Endothelial cell of umbilical vein (primary cell): Measurements from ENCODE around the gene NLN. TPM values are rescaled to one million over a fixed set of nuclear protein-coding genes. Genes with fewer than 3 reads are reported as not detected.
"Not testable (repeated sequence)": the region's sequence is repeated elsewhere in the genome, so short reads cannot be mapped to it uniquely, and the experiment has no call there.

ENCODE experiments used
- BruUV-seq: library from RNA; stranded (reverse); fragments of 400-500 nt; replicated peaks from 2 replicates; lab custom pipeline; 2021; lab: Mats Ljungman, UMichigan
- CTCF ChIA-PET: fragments of 300-600, 350-600 bp; sonication (Branson Sonifier 250); formaldehyde crosslinking; loops from one replicate; lab custom pipeline; 2021; ENCODE audit warnings: antibody characterized with exemption, inconsistent platforms; lab: Charles Lee
- POLR2A ChIA-PET: fragments of 300-600, 350-600 bp; sonication (Branson Sonifier 250); formaldehyde crosslinking; loops from one replicate; lab custom pipeline; 2021; ENCODE audit warnings: antibody characterized with exemption, inconsistent platforms; lab: Charles Lee
- DNase-seq: peaks from one replicate; pipeline ENCODE4 v3.0.0-alpha.2; 2011; ENCODE audit warnings: low read depth, low spot score
- FAIRE-seq: peaks from 2 replicates; lab custom pipeline; 2011; peaks lifted over from hg19 to GRCh38; lab: Jason Lieb, UNC
- H2AFZ ChIP-seq: 2 replicates; pipeline ENCODE4 v1.6.0; 2012; ENCODE audit warnings: low read depth, low read length, control low read depth, inconsistent platforms
- H3K27ac ChIP-seq: 2 replicates; pipeline ENCODE4 v1.5.1; 2011; ENCODE audit warnings: low read depth, mild to moderate bottlenecking, control low read depth, low read length, moderate library complexity; ENCODE audit not compliant: insufficient read depth
- H3K27me3 ChIP-seq, 2 experiments: 2 replicates each; pipeline versions ENCODE4 v1.6.0 to v1.6.1; 2011; ENCODE audit warnings: low read length in 2 of 2, mixed read lengths in 1 of 2; ENCODE audit not compliant: control insufficient read depth in 2 of 2, insufficient read depth in 2 of 2
- H3K36me3 ChIP-seq, 2 experiments: 2 replicates in 1 of 2; 3 replicates in 1 of 2; pipeline ENCODE4 v1.5.1; 2011; ENCODE audit warnings: low read length in 2 of 2, mild to moderate bottlenecking in 1 of 2, moderate library complexity in 1 of 2; ENCODE audit not compliant: control insufficient read depth in 2 of 2, insufficient read depth in 2 of 2; ENCODE audit errors: extremely low read depth in 1 of 2
- H3K4me1 ChIP-seq: 3 replicates; pipeline ENCODE4 v1.5.1; 2011; ENCODE audit warnings: mild to moderate bottlenecking, low read length; ENCODE audit not compliant: control insufficient read depth, insufficient read depth; ENCODE audit errors: extremely low read depth
- H3K4me2 ChIP-seq: 2 replicates; pipeline ENCODE4 v1.6.1; 2011; ENCODE audit warnings: low read length, control low read depth, mixed read lengths; ENCODE audit not compliant: insufficient read depth
- H3K4me3 ChIP-seq, 3 experiments: fragments of 200-600 bp in 1 of 3; sonication (generic), shearing (Covaris generic) in 1 of 3; replicated peaks in 1 of 3; 2 replicates each; pipeline ENCODE4 v1.5.1; 2011 to 2016; ENCODE audit warnings: control low read depth in 3 of 3, low read length in 3 of 3, mild to moderate bottlenecking in 2 of 3, inconsistent platforms in 1 of 3, low read depth in 1 of 3, moderate library complexity in 1 of 3; ENCODE audit not compliant: insufficient read depth in 1 of 3
- H3K79me2 ChIP-seq: 2 replicates; pipeline ENCODE4 v1.6.0; 2012; ENCODE audit warnings: low read length, inconsistent platforms; ENCODE audit not compliant: control insufficient read depth, insufficient read depth
- H3K9ac ChIP-seq: replicated peaks from 2 replicates; pipeline ENCODE3; 2011; ENCODE audit warnings: low read length, control low read depth; ENCODE audit not compliant: insufficient read depth; ENCODE audit errors: extremely low read depth
- H3K9me1 ChIP-seq: replicated peaks from 3 replicates; pipeline ENCODE4 v1.6.0; 2011; ENCODE audit warnings: mild to moderate bottlenecking, low read length; ENCODE audit not compliant: control insufficient read depth, insufficient read depth; ENCODE audit errors: extremely low read depth
- H3K9me3 ChIP-seq: replicated peaks from 2 replicates; pipeline ENCODE4 v1.5.1; 2012; ENCODE audit warnings: low read length, inconsistent platforms; ENCODE audit not compliant: control insufficient read depth, insufficient read depth
- H4K20me1 ChIP-seq: replicated peaks from 2 replicates; pipeline ENCODE3; 2011; ENCODE audit warnings: mild to moderate bottlenecking, low read length; ENCODE audit not compliant: control insufficient read depth, insufficient read depth; ENCODE audit errors: extremely low read depth
- EZH2 ChIP-seq: IDR thresholded peaks from 2 replicates; pipeline ENCODE4 v1.6.1; 2012; ENCODE audit warnings: borderline replicate concordance, low read depth, mild to moderate bottlenecking, moderate library complexity, low read length, inconsistent platforms; ENCODE audit not compliant: severe bottlenecking
- FOS ChIP-seq: IDR thresholded peaks from 2 replicates; pipeline ENCODE4 v1.6.1; 2011; ENCODE audit warnings: mild to moderate bottlenecking, low read length, moderate library complexity, borderline replicate concordance; ENCODE audit not compliant: insufficient read depth
- GATA2 ChIP-seq: IDR thresholded peaks from 2 replicates; pipeline ENCODE4 v1.7.0; 2011; ENCODE audit warnings: low read depth, mild to moderate bottlenecking, moderate library complexity, mixed read lengths, low read length; ENCODE audit not compliant: insufficient read length, insufficient read depth
- JUN ChIP-seq: IDR thresholded peaks from 2 replicates; pipeline ENCODE4 v1.6.1; 2011; ENCODE audit warnings: borderline replicate concordance, low read depth; ENCODE audit not compliant: insufficient read length, insufficient read depth
- MYC ChIP-seq: IDR thresholded peaks from one replicate; pipeline ENCODE4 v1.6.1; 2011; ENCODE audit warnings: mild to moderate bottlenecking, low read depth, low read length
- POLR2A ChIP-seq: IDR thresholded peaks from 2 replicates; pipeline ENCODE4 v1.6.1; 2012; ENCODE audit warnings: low read depth, mild to moderate bottlenecking, control low read depth, low read length
- POLR2AphosphoS5 ChIP-seq: IDR thresholded peaks from 2 replicates; pipeline ENCODE4 v1.6.1; 2012; ENCODE audit warnings: low read depth, mild to moderate bottlenecking, control low read depth, low read length, moderate library complexity; ENCODE audit not compliant: insufficient read depth
- dilution Hi-C: fragments of 300-500 bp; cut with MboI; formaldehyde crosslinking; loops from one replicate; pipeline ENCODE4 v1.15.0; 2019; ENCODE audit warnings: low sequenced_read_pairs; ENCODE audit not compliant: extremely low pct_ligation_motif_present
- intact Hi-C: fragments of 100-400 bp; cut with micrococcal nuclease; formaldehyde crosslinking; loops from one replicate; pipeline ENCODE4 v1.10.0; 2022
- polyA plus RNA-seq, 4 experiments: library from polyadenylated mRNA; depleted of rRNA in 3 of 4; stranded (reverse) in 3 of 4; unstranded in 1 of 4; fragments of >200 nt; gene quantifications; 2 replicates each; pipeline versions ENCODE4 v1.2.1 to v1.2.3, GENCODE V29; 2011 to 2012; ENCODE audit warnings: missing spikeins in 1 of 4
- total RNA-seq: library from RNA; stranded (reverse); gene quantifications from 2 replicates; pipeline ENCODE4 v1.2.3, GENCODE V29; 2021
- TF ChIP-seq, protein P1 (sequence below): IDR thresholded peaks from 2 replicates; pipeline ENCODE4 v1.6.1; 2011; ENCODE audit not compliant: insufficient read depth, insufficient read length
- TF ChIP-seq, protein P2 (sequence below), 2 donors: IDR thresholded peaks; 1 replicate in 1 of 2; 2 replicates in 1 of 2; pipeline ENCODE4 v1.5.1; 2011; ENCODE audit warnings: low read length in 2 of 2, mild to moderate bottlenecking in 2 of 2, moderate library complexity in 2 of 2, control low read depth in 1 of 2, inconsistent platforms in 1 of 2, low read depth in 1 of 2; ENCODE audit not compliant: insufficient read depth in 1 of 2; ENCODE audit errors: extremely low read depth in 1 of 2

The NLN gene
- total and polyA plus RNA-seq, 2 donors (not counting 3 experiments of a cell fraction or from before 2014, with no cell fraction given), result 14.2 to 63.3 TPM

DNA sequence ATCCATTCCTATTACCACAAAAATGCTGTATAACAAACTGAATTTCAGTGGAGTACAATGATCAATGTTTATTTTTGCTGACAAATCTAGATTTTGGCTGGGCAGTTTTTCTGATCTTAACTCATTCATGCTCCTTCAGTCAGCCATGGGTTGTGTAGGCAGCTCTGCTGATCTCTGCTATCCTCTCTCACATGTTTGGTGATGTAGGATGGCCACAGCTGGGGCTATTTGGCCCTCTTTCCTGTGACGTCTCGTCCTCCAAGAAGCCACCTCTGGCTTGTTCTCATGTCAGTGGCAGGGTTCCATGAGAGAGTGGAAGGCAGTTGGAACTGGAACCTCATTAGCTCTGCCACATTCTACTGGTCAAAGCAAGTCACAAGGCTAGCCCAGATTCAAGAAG lies 8.9 kb downstream of the NLN start:
- H4K20me1 ChIP-seq, result peaks cover 3% of the 10 kb centered on the region
- H3K27ac ChIP-seq, result no peak overlapping the region
- H2AFZ ChIP-seq, result no peak overlapping the region
- CTCF ChIA-PET, result no interaction called here
- H3K4me2 ChIP-seq, result no peak overlapping the region
- no peak overlapping the region for H3K9ac ChIP-seq
- POLR2A ChIA-PET, result no interaction called here
- FAIRE-seq (no peak), DNase-seq (no peak)
- TF ChIP-seq, protein P1, sequence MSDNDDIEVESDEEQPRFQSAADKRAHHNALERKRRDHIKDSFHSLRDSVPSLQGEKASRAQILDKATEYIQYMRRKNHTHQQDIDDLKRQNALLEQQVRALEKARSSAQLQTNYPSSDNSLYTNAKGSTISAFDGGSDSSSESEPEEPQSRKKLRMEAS, result no peak
- TF ChIP-seq MYC, result no peak
- no peak for TF ChIP-seq JUN
- no peak for TF ChIP-seq POLR2A
- no peak for TF ChIP-seq FOS
- TF ChIP-seq POLR2AphosphoS5, result no peak
- TF ChIP-seq, protein P2, sequence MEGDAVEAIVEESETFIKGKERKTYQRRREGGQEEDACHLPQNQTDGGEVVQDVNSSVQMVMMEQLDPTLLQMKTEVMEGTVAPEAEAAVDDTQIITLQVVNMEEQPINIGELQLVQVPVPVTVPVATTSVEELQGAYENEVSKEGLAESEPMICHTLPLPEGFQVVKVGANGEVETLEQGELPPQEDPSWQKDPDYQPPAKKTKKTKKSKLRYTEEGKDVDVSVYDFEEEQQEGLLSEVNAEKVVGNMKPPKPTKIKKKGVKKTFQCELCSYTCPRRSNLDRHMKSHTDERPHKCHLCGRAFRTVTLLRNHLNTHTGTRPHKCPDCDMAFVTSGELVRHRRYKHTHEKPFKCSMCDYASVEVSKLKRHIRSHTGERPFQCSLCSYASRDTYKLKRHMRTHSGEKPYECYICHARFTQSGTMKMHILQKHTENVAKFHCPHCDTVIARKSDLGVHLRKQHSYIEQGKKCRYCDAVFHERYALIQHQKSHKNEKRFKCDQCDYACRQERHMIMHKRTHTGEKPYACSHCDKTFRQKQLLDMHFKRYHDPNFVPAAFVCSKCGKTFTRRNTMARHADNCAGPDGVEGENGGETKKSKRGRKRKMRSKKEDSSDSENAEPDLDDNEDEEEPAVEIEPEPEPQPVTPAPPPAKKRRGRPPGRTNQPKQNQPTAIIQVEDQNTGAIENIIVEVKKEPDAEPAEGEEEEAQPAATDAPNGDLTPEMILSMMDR (IDR thresholded peaks at IDR 0.05; ENCODE audit: extremely low read depth in 1 of 2, insufficient read depth in 1 of 2, low read depth in 1 of 2, low read length in 2 of 2), result no peak
- TF ChIP-seq GATA2, result no peak
- TF ChIP-seq EZH2, result no peak
- H3K4me3 ChIP-seq, result no peak overlapping the region
- no peaks in the 10 kb centered on the region for H3K9me1 ChIP-seq
- no peaks in the 10 kb centered on the region for H3K36me3 ChIP-seq
- H3K27me3 ChIP-seq, result no peaks in the 10 kb centered on the region
- H3K79me2 ChIP-seq, result peaks cover 46% of the 10 kb centered on the region
- H3K9me3 ChIP-seq, result no peaks in the 10 kb centered on the region
- H3K4me1 ChIP-seq, result peaks cover 37% of the 10 kb centered on the region
- intact Hi-C loops, result no loop called here
- dilution Hi-C loops, result no loop called here
- BruUV-seq, result no TSS peak

DNA sequence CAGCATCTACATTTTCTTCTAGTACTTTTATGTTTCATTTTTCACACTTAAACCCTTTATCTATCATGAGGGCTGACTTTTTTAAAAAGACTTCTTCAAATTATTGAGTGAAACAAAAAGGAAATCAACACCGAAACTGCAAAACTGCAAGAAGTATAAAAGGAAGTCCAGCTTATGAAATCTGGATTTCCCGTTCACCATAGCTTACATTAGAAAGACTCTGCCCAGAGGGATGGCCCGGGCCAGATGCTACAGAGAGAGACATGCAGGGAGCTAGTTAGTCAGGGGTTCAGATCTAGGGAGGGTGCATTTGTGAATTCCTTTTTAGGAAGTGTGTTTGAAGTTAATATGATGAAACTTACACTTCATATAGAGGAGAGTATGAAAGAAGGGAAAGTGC lies 10.0 kb downstream of the NLN start:
- DNase-seq, H3K9ac ChIP-seq, H3K9me3 ChIP-seq, H3K36me3 ChIP-seq, H3K9me1 ChIP-seq, H3K4me2 ChIP-seq, H2AFZ ChIP-seq, intact Hi-C loops, BruUV-seq, H3K4me3 ChIP-seq, H3K27ac ChIP-seq, FAIRE-seq, CTCF ChIA-PET, H3K27me3 ChIP-seq, H4K20me1 ChIP-seq, dilution Hi-C loops, POLR2A ChIA-PET: not testable (repeated sequence)
- peaks cover 32% of the 10 kb centered on the region for H3K4me1 ChIP-seq
- H3K79me2 ChIP-seq, result peaks cover 49% of the 10 kb centered on the region
